Adrenal gland (tissue), 12 donors: ENCODE measurements around the gene PTS. TPM values are rescaled to one million over a fixed set of nuclear protein-coding genes. Genes with fewer than 3 reads are reported as not detected.

Experiments
- DNase-seq, 7 donors: peaks; one replicate each; pipeline ENCODE4 v3.0.0-alpha.2; 2019 to 2020
- H3K27ac ChIP-seq, 5 donors: fragments of 200-600 bp; sonication (generic) in 4 of 5; 1 replicate in 3 of 5; 2 replicates in 2 of 5; pipeline versions ENCODE4 v1.5.1 to v1.8.0; 2016 to 2020; ENCODE audit warnings: mild to moderate bottlenecking in 1 of 5
- H3K27me3 ChIP-seq: fragments of 200-600 bp; 2 replicates; pipeline ENCODE4 v1.8.0; 2021
- H3K36me3 ChIP-seq, 2 donors: fragments of 200-600 bp; replicated peaks in 1 of 2; 1 replicate in 1 of 2; 2 replicates in 1 of 2; pipeline versions ENCODE4 v1.5.1 to v1.8.0; 2018 to 2022
- H3K4me1 ChIP-seq, 2 donors: fragments of 200-600 bp; replicated peaks in 1 of 2; 1 replicate in 1 of 2; 2 replicates in 1 of 2; pipeline versions ENCODE4 v1.5.1 to v1.8.0; 2018 to 2021
- H3K4me3 ChIP-seq, 4 donors: fragments of 200-600 bp; sonication (generic) in 3 of 4; one replicate each; pipeline ENCODE4 v1.5.1; 2016 to 2018
- H3K9me3 ChIP-seq, 3 donors: fragments of 200-600 bp; sonication (generic) in 1 of 3; replicated peaks in 1 of 3; 1 replicate in 2 of 3; 2 replicates in 1 of 3; pipeline versions ENCODE4 v1.5.1 to v1.8.0; 2016 to 2021
- CTCF ChIP-seq, 6 experiments: fragments of 450-650 bp in 4 of 6; fragments of 200-600 bp in 2 of 6; sonication (generic) in 1 of 6; IDR thresholded peaks; 1 replicate in 5 of 6; 2 replicates in 1 of 6; pipeline versions ENCODE4 v1.5.1 to v1.8.0; 2016 to 2021; ENCODE audit warnings: antibody characterized with exemption in 6 of 6, mild to moderate bottlenecking in 2 of 6, moderate library complexity in 1 of 6
- POLR2A ChIP-seq, 2 donors: fragments of 450-650 bp; IDR thresholded peaks; one replicate each; pipeline ENCODE4 v1.6.1; 2017; ENCODE audit warnings: antibody characterized with exemption in 2 of 2, mild to moderate bottlenecking in 2 of 2, moderate library complexity in 1 of 2
- WGBS, 4 donors: extraction: QIAGEN DNeasy Blood & Tissue Kit in 2 of 4; methylation state at CpG; one replicate each; pipeline versions ENCODE4 v1.1.5 to v1.1.7; 2013 to 2017; 5-methylcytosine and 5-hydroxymethylcytosine counted together
- intact Hi-C, 2 donors: fragments of 100-400 bp; cut with DNase I; formaldehyde crosslinking; loops; one replicate each; pipeline versions ENCODE4 v1.14.1 to v1.15.0; 2022 to 2023
- polyA plus RNA-seq, 3 donors: library from polyadenylated mRNA; stranded (reverse); fragments of 200-250 nt in 2 of 3; fragments of 350-450 nt in 1 of 3; fragmentation: Illumina TruSeq in 1 of 3; extraction: RNeasy Lipid Tissue Mini Kit (QIAGEN cat#74804) in 1 of 3; gene quantifications; one replicate each; pipeline ENCODE4 v1.2.3, GENCODE V29; 2013 to 2014
- total RNA-seq, 9 donors: library from RNA; depleted of rRNA in 4 of 9; stranded (reverse); fragments of >200 nt in 4 of 9; fragments of 120-200 nt in 1 of 9; fragmentation: NEBNext Ultra II Directional in 1 of 9; extraction: Animal tissue kit (Norgen Biotek cat#: 25700) in 1 of 9; gene quantifications; one replicate each; pipeline versions ENCODE4 v1.1.0 to v1.2.4, GENCODE V29; 2013 to 2023
- donor health status: healthy with polysubstance abuse.
- donor health status: Bipolar disorder and iron deficiency.
- donor health status: DM: yes; HTN: yes; CAD: no.
- donor health status: DM: no; HTN: no; CAD: no.
- donor health status: DM: no; HTN: no; CAD: no.
- donor health status: DM: yes; HTN: yes; CAD: no.

PTS gene
- total and polyA plus RNA-seq, 12 donors = 47.2 to 390 (median 79.1) TPM

GRCh38 chr11:112231952-112232351 lies 5.7 kb downstream of the PTS start:
- DNase-seq = peak in 1 of 7 donors; percentile 22
- 56 to 69% (median 65%) methylated on average over 2 of the region's 2 CpGs for WGBS, 4 donors
- intact Hi-C loops = no loop called here
- H3K4me1 ChIP-seq = peaks cover 0 to 20% of the 10 kb centered on the region in 2 donors
- H3K4me3 ChIP-seq = no peak overlapping the region
- H3K9me3 ChIP-seq = no peaks in the 10 kb centered on the region
- H3K27ac ChIP-seq = no peak overlapping the region
- peaks cover 0 to 53% of the 10 kb centered on the region in 2 donors for H3K36me3 ChIP-seq
- no peaks in the 10 kb centered on the region for H3K27me3 ChIP-seq
- TF ChIP-seq CTCF (IDR thresholded peaks at IDR 0.05) (no peak), POLR2A (IDR thresholded peaks at IDR 0.05) (no peak)

GRCh38 chr11:112235750-112236390 lies 9.6 kb downstream of the PTS start:
- DNase-seq = no peak
- intact Hi-C loops = no loop called here
- Histone ChIP-seq H3K27ac (no peak overlapping the region), H3K4me3 (no peak overlapping the region), H3K27me3 (no peaks in the 10 kb centered on the region), H3K4me1 (peaks cover 0 to 6% of the 10 kb centered on the region in 2 donors), H3K9me3 (no peaks in the 10 kb centered on the region), H3K36me3 (peaks cover 0 to 46% of the 10 kb centered on the region in 2 donors)
- TF ChIP-seq CTCF (IDR thresholded peaks at IDR 0.05) (no peak), POLR2A (IDR thresholded peaks at IDR 0.05) (no peak)
- 92 to 94% (median 93%) methylated on average over 8 of the region's 8 CpGs for WGBS, 4 donors

- intact Hi-C loops = no loop called here
- Histone ChIP-seq H3K4me1 (peaks cover 0 to 7% of the 10 kb centered on the region in 2 donors), H3K4me3 (no peak overlapping the region), H3K27me3 (no peaks in the 10 kb centered on the region), H3K27ac (no peak overlapping the region), H3K9me3 (no peaks in the 10 kb centered on the region), H3K36me3 (peaks cover 0 to 39% of the 10 kb centered on the region in 2 donors)
- no peak for DNase-seq
- TF ChIP-seq CTCF (IDR thresholded peaks at IDR 0.05) = no peak
- 94 to 98% (median 95%) methylated on average over 4 of the region's 4 CpGs for whole genome bisulfite sequencing, 4 donors
Measured at GRCh38 chr11:112237451-112237850, 11.2 kb downstream of the PTS start.

- Histone ChIP-seq H3K4me1 (peaks cover 0 to 7% of the 10 kb centered on the region in 2 donors), H3K9me3 (no peaks in the 10 kb centered on the region), H3K36me3 (peaks cover 0 to 39% of the 10 kb centered on the region in 2 donors), H3K27me3 (no peaks in the 10 kb centered on the region), H3K4me3 (no peak overlapping the region), H3K27ac (no peak overlapping the region)
- no peak for DNase-seq
- intact Hi-C loops = no loop called here
- WGBS, 4 donors = 86 to 92% (median 89%) methylated on average over 3 of the region's 3 CpGs
- TF ChIP-seq POLR2A (IDR thresholded peaks at IDR 0.05) = no peak
- no peak for TF ChIP-seq CTCF (IDR thresholded peaks at IDR 0.05)
Measured at GRCh38 chr11:112238041-112238440, 11.8 kb downstream of the PTS start.
